Activated CD8-positive, alpha-beta memory T cell treated with anti-CD3 and anti-CD28 coated beads for 36 hours (primary cell): ENCODE data around the gene FRMD4A. TPM values are rescaled to one million over a fixed set of nuclear protein-coding genes. Genes with fewer than 3 reads are reported as not detected.

Source experiments
- CTCF ChIA-PET: fragments of 350-600 bp; sonication (Branson Sonifier 250); formaldehyde crosslinking; loops from one replicate; lab custom pipeline; 2021; ENCODE audit warnings: antibody characterized with exemption; lab: Charles Lee
- POLR2A ChIA-PET: fragments of 350-600 bp; sonication (Branson Sonifier 250); formaldehyde crosslinking; loops from one replicate; lab custom pipeline; 2021; ENCODE audit warnings: antibody characterized with exemption; lab: Charles Lee
- total RNA-seq, 2 experiments: library from RNA; stranded (reverse); gene quantifications; one replicate each; pipeline ENCODE4 v1.2.3, GENCODE V29; 2021

FRMD4A gene
- total RNA-seq, 2 experiments from 2014 or later, result 4.7 to 5.2 TPM

- POLR2A ChIA-PET, result no interaction called here
- CTCF ChIA-PET, result no interaction called here
Observed at GRCh38 chr10:13751191-13751764, 579.4 kb downstream of the FRMD4A start.

- ChIA-PET CTCF (no interaction called here), POLR2A (no interaction called here)
Observed at GRCh38 chr10:13750299-13751190, 580.2 kb downstream of the FRMD4A start.

GRCh38 chr10:13745271-13745670 lies 585.5 kb downstream of the FRMD4A start:
- ChIA-PET POLR2A (no interaction called here), CTCF (no interaction called here)

- ChIA-PET POLR2A (no interaction called here), CTCF (no interaction called here)
Observed at GRCh38 chr10:13743963-13744362, 586.8 kb downstream of the FRMD4A start.

- CTCF ChIA-PET, result no interaction called here
- POLR2A ChIA-PET, result no interaction called here
Observed at GRCh38 chr10:13743101-13743693, 587.5 kb downstream of the FRMD4A start.

- ChIA-PET POLR2A (no interaction called here), CTCF (no interaction called here)
Observed at GRCh38 chr10:13741438-13741837, 589.3 kb downstream of the FRMD4A start.

GRCh38 chr10:13740461-13740860 lies 590.3 kb downstream of the FRMD4A start:
- ChIA-PET CTCF (no interaction called here), POLR2A (no interaction called here)

- ChIA-PET POLR2A (no interaction called here), CTCF (no interaction called here)
Observed at GRCh38 chr10:13739183-13739582, 591.5 kb downstream of the FRMD4A start.

GRCh38 chr10:13736506-13736905 lies 594.2 kb downstream of the FRMD4A start:
- ChIA-PET POLR2A (no interaction called here), CTCF (no interaction called here)

GRCh38 chr10:13734151-13734550 lies 596.6 kb downstream of the FRMD4A start:
- ChIA-PET POLR2A (no interaction called here), CTCF (no interaction called here)

GRCh38 chr10:13733071-13733470 lies 597.7 kb downstream of the FRMD4A start:
- ChIA-PET CTCF (no interaction called here), POLR2A (no interaction called here)

- POLR2A ChIA-PET, result no interaction called here
- CTCF ChIA-PET, result no interaction called here
Observed at GRCh38 chr10:13732465-13732881, 598.3 kb downstream of the FRMD4A start.

- ChIA-PET CTCF (no interaction called here), POLR2A (no interaction called here)
Observed at GRCh38 chr10:13731799-13732198, 598.9 kb downstream of the FRMD4A start.

GRCh38 chr10:13730956-13731355 lies 599.8 kb downstream of the FRMD4A start:
- ChIA-PET CTCF (no interaction called here), POLR2A (interaction anchor here (0.6 kb wide), 1 partner anchor 334 kb away, joined by 4 read pairs; no protein-coding TSS in a partner anchor)

GRCh38 chr10:13730306-13730652 lies 600.4 kb downstream of the FRMD4A start:
- CTCF ChIA-PET, result no interaction called here
- POLR2A ChIA-PET, result no interaction called here

- POLR2A ChIA-PET, result no interaction called here
- CTCF ChIA-PET, result no interaction called here
Observed at GRCh38 chr10:13729586-13730305, 601.0 kb downstream of the FRMD4A start.

GRCh38 chr10:13728898-13729535 lies 601.7 kb downstream of the FRMD4A start:
- ChIA-PET CTCF (no interaction called here), POLR2A (no interaction called here)

- CTCF ChIA-PET, result no interaction called here
- POLR2A ChIA-PET, result no interaction called here
Observed at GRCh38 chr10:13725594-13725993, 605.1 kb downstream of the FRMD4A start.

- CTCF ChIA-PET, result no interaction called here
Observed at GRCh38 chr10:13724484-13724883, 606.2 kb downstream of the FRMD4A start.

More at GRCh38 chr10:13724484-13724883, 606.2 kb downstream of the FRMD4A start:
- POLR2A ChIA-PET, result no interaction called here
